HepG2 (cell line): Measurements from ENCODE around the gene SNN. TPM values are rescaled to one million over a fixed set of nuclear protein-coding genes. Genes with fewer than 3 reads are reported as not detected.

Source experiments
- AHR ChIP-seq: IDR thresholded peaks from 2 replicates; pipeline ENCODE4 v1.6.1; 2018; ENCODE audit warnings: missing genetic modification reagents, missing compliant biosample characterization
- CCAR2 ChIP-seq: fragments of 200-400 bp; formaldehyde crosslinking; optimal IDR thresholded peaks from 2 replicates; pipeline ENCODE3; 2018; ENCODE audit warnings: low read depth, mild to moderate bottlenecking, low read length, moderate library complexity
- FOXP1 ChIP-seq, 2 experiments: fragments of 450-650 bp in 1 of 2; IDR thresholded peaks; 2 replicates each; pipeline ENCODE4 v1.6.1; 2017 to 2018; ENCODE audit warnings: antibody characterized with exemption in 1 of 2
- HHEX ChIP-seq: IDR thresholded peaks from 2 replicates; pipeline ENCODE4 v1.6.1; 2016; ENCODE audit warnings: control low read depth
- JDP2 ChIP-seq: sonication (generic); formaldehyde crosslinking; IDR thresholded peaks from 2 replicates; pipeline ENCODE4 v1.8.1; 2022; ENCODE audit warnings: missing genetic modification reagents, borderline replicate concordance
- ZBTB21 ChIP-seq: sonication (generic); formaldehyde crosslinking; IDR thresholded peaks from 2 replicates; pipeline ENCODE4 v1.4.0; 2020; ENCODE audit warnings: missing genetic modification reagents
- ZNF879 ChIP-seq: sonication (generic); formaldehyde crosslinking; IDR thresholded peaks from 2 replicates; pipeline ENCODE4 v1.8.1; 2023; ENCODE audit warnings: missing genetic modification reagents
- polyA plus RNA-seq, 8 experiments: library from polyadenylated mRNA; depleted of rRNA in 3 of 8; stranded (reverse) in 7 of 8; unstranded in 1 of 8; fragments of >200 nt; fragmentation: Illumina TruSeq in 4 of 8; extraction: Trizol in 4 of 8; gene quantifications; 2 replicates each; pipeline versions ENCODE4 v1.2.1 to v1.2.3, GENCODE V29; 2011 to 2016; ENCODE audit warnings: low read depth in 4 of 8, missing spikeins in 1 of 8, mixed read lengths in 1 of 8; ENCODE audit not compliant: insufficient read depth in 1 of 8
- total RNA-seq, 5 experiments: library from RNA; depleted of rRNA; stranded (reverse); fragments of >200 nt; fragmentation: Illumina TruSeq; extraction: Trizol; gene quantifications; 2 replicates each; pipeline ENCODE4 v1.2.3, GENCODE V29; 2016; ENCODE audit warnings: low read depth in 1 of 5
- TF ChIP-seq, protein P1 (sequence below), 2 experiments: sonication (generic) in 1 of 2; formaldehyde crosslinking in 1 of 2; IDR thresholded peaks; 2 replicates each; pipeline versions ENCODE4 v1.6.1 to v1.9.0; 2014 to 2022; ENCODE audit warnings: antibody characterized with exemption in 1 of 2, borderline replicate concordance in 1 of 2, inconsistent platforms in 1 of 2, low read depth in 1 of 2, missing genetic modification reagents in 1 of 2
- TF ChIP-seq, protein P2 (sequence below): sonication (generic); formaldehyde crosslinking; IDR thresholded peaks from 2 replicates; pipeline ENCODE4 v1.4.0; 2020; ENCODE audit warnings: missing genetic modification reagents, mild to moderate bottlenecking, borderline replicate concordance
- TF ChIP-seq, protein P3 (sequence below): sonication (generic); formaldehyde crosslinking; IDR thresholded peaks from 2 replicates; pipeline ENCODE4 v1.4.0; 2020; ENCODE audit warnings: mild to moderate bottlenecking, low read depth, missing genetic modification reagents
- TF ChIP-seq, protein P4 (sequence below): sonication (generic); formaldehyde crosslinking; IDR thresholded peaks from 2 replicates; pipeline ENCODE4 v1.4.0; 2020; ENCODE audit warnings: missing genetic modification reagents, borderline replicate concordance

The SNN gene
- total and polyA plus RNA-seq, 2 of the 13 experiments (the other 11 are each of a cell fraction or from before 2014, with no cell fraction given), result 5.2 to 8.4 TPM

DNA sequence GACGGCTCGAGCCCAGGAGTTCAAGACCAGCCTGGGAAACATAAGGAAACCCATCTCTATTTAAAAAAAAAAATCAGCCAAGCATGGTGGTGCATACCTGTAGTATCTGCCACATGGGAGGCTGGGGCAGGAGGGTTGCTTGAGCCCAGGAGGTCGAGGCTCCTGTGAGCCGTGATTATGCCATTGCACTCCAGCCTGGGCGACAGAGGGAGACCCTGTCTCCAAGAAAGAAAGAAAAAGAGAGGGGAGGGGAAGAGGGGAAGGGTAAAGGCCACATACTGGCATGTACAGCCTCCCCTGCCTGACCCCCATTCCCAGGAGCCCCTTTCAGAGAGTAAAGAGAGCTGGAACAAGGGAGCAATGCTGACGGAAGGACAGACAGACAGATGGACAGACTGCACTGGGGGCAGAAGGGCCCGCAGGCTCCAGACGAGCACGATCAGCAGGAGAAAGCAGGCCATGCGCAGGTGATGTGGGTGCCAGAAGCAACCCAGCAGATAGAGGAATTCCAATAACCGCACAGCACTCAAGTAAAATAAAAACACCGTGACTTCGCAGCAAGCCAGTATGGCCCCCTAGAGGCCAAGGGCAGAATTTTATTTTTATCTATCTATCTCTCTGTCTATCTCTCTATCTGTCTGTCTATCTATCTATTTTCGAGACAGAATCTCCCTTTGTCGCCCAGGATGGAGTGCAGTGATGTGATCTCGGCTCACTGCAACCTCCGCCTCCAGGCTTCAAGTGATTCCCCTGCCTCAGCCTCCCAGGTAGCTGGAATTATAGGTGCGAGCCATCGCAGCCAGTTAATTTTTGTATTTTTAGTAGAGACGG, 27.1 kb upstream of the SNN start (continued):
- TF ChIP-seq, protein P1, sequence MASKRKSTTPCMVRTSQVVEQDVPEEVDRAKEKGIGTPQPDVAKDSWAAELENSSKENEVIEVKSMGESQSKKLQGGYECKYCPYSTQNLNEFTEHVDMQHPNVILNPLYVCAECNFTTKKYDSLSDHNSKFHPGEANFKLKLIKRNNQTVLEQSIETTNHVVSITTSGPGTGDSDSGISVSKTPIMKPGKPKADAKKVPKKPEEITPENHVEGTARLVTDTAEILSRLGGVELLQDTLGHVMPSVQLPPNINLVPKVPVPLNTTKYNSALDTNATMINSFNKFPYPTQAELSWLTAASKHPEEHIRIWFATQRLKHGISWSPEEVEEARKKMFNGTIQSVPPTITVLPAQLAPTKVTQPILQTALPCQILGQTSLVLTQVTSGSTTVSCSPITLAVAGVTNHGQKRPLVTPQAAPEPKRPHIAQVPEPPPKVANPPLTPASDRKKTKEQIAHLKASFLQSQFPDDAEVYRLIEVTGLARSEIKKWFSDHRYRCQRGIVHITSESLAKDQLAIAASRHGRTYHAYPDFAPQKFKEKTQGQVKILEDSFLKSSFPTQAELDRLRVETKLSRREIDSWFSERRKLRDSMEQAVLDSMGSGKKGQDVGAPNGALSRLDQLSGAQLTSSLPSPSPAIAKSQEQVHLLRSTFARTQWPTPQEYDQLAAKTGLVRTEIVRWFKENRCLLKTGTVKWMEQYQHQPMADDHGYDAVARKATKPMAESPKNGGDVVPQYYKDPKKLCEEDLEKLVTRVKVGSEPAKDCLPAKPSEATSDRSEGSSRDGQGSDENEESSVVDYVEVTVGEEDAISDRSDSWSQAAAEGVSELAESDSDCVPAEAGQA (IDR thresholded peaks at IDR 0.05; ENCODE audit: low read depth), result no peak
- TF ChIP-seq, protein P1 (CRISPR knock-in tag; IDR thresholded peaks at IDR 0.05; ENCODE audit: borderline replicate concordance), result no peak
- TF ChIP-seq, protein P2, sequence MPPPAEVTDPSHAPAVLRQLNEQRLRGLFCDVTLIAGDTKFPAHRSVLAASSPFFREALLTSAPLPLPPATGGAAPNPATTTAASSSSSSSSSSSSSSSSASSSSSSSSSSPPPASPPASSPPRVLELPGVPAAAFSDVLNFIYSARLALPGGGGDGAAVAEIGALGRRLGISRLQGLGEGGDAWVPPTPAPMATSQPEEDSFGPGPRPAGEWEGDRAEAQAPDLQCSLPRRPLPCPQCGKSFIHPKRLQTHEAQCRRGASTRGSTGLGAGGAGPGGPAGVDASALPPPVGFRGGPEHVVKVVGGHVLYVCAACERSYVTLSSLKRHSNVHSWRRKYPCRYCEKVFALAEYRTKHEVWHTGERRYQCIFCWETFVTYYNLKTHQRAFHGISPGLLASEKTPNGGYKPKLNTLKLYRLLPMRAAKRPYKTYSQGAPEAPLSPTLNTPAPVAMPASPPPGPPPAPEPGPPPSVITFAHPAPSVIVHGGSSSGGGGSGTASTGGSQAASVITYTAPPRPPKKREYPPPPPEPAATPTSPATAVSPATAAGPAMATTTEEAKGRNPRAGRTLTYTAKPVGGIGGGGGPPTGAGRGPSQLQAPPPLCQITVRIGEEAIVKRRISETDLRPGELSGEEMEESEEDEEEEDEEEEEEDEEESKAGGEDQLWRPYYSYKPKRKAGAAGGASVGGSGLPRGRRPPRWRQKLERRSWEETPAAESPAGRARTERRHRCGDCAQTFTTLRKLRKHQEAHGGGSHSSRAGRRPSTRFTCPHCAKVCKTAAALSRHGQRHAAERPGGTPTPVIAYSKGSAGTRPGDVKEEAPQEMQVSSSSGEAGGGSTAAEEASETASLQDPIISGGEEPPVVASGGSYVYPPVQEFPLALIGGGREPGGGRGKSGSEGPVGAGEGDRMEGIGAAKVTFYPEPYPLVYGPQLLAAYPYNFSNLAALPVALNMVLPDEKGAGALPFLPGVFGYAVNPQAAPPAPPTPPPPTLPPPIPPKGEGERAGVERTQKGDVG (CRISPR knock-in tag), result no peak
- TF ChIP-seq, protein P3, sequence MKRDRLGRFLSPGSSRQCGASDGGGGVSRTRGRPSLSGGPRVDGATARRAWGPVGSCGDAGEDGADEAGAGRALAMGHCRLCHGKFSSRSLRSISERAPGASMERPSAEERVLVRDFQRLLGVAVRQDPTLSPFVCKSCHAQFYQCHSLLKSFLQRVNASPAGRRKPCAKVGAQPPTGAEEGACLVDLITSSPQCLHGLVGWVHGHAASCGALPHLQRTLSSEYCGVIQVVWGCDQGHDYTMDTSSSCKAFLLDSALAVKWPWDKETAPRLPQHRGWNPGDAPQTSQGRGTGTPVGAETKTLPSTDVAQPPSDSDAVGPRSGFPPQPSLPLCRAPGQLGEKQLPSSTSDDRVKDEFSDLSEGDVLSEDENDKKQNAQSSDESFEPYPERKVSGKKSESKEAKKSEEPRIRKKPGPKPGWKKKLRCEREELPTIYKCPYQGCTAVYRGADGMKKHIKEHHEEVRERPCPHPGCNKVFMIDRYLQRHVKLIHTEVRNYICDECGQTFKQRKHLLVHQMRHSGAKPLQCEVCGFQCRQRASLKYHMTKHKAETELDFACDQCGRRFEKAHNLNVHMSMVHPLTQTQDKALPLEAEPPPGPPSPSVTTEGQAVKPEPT (CRISPR knock-in tag), result 0 out of 2 replicates have a peak, but pooled peaks have one; percentile 8
- TF ChIP-seq ZNF879 (no peak), ZBTB21 (0 out of 2 replicates have a peak, but pooled peaks have one; percentile 7), AHR (CRISPR knock-in tag) (no peak), CCAR2 (no peak), HHEX (CRISPR knock-in tag) (no peak), FOXP1 (IDR thresholded peaks at IDR 0.05) (no peak), FOXP1 (CRISPR knock-in tag; IDR thresholded peaks at IDR 0.05) (no peak), JDP2 (no peak)
- TF ChIP-seq, protein P4, sequence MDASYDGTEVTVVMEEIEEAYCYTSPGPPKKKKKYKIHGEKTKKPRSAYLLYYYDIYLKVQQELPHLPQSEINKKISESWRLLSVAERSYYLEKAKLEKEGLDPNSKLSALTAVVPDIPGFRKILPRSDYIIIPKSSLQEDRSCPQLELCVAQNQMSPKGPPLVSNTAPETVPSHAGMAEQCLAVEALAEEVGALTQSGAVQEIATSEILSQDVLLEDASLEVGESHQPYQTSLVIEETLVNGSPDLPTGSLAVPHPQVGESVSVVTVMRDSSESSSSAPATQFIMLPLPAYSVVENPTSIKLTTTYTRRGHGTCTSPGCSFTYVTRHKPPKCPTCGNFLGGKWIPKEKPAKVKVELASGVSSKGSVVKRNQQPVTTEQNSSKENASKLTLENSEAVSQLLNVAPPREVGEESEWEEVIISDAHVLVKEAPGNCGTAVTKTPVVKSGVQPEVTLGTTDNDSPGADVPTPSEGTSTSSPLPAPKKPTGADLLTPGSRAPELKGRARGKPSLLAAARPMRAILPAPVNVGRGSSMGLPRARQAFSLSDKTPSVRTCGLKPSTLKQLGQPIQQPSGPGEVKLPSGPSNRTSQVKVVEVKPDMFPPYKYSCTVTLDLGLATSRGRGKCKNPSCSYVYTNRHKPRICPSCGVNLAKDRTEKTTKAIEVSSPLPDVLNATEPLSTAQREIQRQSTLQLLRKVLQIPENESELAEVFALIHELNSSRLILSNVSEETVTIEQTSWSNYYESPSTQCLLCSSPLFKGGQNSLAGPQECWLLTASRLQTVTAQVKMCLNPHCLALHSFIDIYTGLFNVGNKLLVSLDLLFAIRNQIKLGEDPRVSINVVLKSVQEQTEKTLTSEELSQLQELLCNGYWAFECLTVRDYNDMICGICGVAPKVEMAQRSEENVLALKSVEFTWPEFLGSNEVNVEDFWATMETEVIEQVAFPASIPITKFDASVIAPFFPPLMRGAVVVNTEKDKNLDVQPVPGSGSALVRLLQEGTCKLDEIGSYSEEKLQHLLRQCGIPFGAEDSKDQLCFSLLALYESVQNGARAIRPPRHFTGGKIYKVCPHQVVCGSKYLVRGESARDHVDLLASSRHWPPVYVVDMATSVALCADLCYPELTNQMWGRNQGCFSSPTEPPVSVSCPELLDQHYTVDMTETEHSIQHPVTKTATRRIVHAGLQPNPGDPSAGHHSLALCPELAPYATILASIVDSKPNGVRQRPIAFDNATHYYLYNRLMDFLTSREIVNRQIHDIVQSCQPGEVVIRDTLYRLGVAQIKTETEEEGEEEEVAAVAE (CRISPR knock-in tag), result 0 out of 2 replicates have a peak, but pooled peaks have one; percentile 26
